Mucosa of rectum (tissue), 2 donors: Measurements from ENCODE around the gene PRDX5.

Experiments
- H3K27ac ChIP-seq, 2 donors: one replicate each; pipeline ENCODE4 v1.7.0; 2013; ENCODE audit warnings: inconsistent platforms in 2 of 2, low read depth in 2 of 2, low read length in 2 of 2
- H3K27me3 ChIP-seq, 2 donors: one replicate each; pipeline ENCODE4 v1.7.0; 2013; ENCODE audit warnings: low read length in 2 of 2; ENCODE audit not compliant: control insufficient read depth in 2 of 2, insufficient read depth in 2 of 2
- H3K36me3 ChIP-seq, 2 donors: one replicate each; pipeline ENCODE4 v1.7.0; 2013; ENCODE audit warnings: low read length in 2 of 2; ENCODE audit not compliant: control insufficient read depth in 2 of 2, insufficient read depth in 2 of 2
- H3K4me1 ChIP-seq, 2 donors: one replicate each; pipeline ENCODE4 v1.7.0; 2013; ENCODE audit warnings: low read length in 2 of 2, mild to moderate bottlenecking in 1 of 2; ENCODE audit not compliant: control insufficient read depth in 2 of 2, insufficient read depth in 2 of 2
- H3K4me3 ChIP-seq, 2 donors: one replicate each; pipeline ENCODE4 v1.7.0; 2013; ENCODE audit warnings: low read length in 2 of 2
- H3K9ac ChIP-seq, 2 donors: one replicate each; pipeline ENCODE4 v1.7.0; 2013; ENCODE audit warnings: low read length in 2 of 2, low read depth in 1 of 2, mild to moderate bottlenecking in 1 of 2
- H3K9me3 ChIP-seq, 2 donors: one replicate each; pipeline ENCODE4 v1.7.0; 2013; ENCODE audit warnings: low read length in 2 of 2; ENCODE audit not compliant: control insufficient read depth in 2 of 2
- donor health status: healthy.
- donor health status: Normal muscosa, but diverticular disease.

The PRDX5 gene

DNA sequence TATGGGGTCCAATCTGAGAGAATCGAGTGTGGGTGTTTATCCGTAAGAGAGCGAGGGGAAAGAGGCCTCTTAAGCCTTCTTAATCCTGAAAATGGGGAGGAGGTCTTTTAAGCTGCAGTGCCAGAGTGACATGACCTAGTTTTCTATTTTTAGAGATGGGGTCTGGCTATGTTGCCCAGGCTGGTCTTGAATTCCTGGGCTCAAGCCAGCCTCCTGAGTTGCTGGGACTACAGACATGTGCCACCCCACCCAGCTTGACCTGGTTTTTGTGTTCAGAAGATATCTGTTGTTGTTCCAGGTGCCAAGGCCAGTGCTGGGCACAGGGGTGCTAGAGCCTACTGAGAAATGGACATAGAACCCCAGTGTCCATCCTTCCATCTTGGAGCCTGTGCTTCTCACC, 34.8 kb upstream of the PRDX5 start:
- no peak overlapping the region for H3K27ac ChIP-seq
- peaks cover 12 to 14% of the 10 kb centered on the region in 2 donors for H3K36me3 ChIP-seq
- H3K9me3 ChIP-seq, result no peaks in the 10 kb centered on the region
- H3K4me3 ChIP-seq, result peak overlapping the region; percentile 92
- peak overlapping the region; percentile 32 to 97 for H3K9ac ChIP-seq
- H3K4me1 ChIP-seq, result peaks cover 23 to 24% of the 10 kb centered on the region in 2 donors
- H3K27me3 ChIP-seq, result no peaks in the 10 kb centered on the region

DNA sequence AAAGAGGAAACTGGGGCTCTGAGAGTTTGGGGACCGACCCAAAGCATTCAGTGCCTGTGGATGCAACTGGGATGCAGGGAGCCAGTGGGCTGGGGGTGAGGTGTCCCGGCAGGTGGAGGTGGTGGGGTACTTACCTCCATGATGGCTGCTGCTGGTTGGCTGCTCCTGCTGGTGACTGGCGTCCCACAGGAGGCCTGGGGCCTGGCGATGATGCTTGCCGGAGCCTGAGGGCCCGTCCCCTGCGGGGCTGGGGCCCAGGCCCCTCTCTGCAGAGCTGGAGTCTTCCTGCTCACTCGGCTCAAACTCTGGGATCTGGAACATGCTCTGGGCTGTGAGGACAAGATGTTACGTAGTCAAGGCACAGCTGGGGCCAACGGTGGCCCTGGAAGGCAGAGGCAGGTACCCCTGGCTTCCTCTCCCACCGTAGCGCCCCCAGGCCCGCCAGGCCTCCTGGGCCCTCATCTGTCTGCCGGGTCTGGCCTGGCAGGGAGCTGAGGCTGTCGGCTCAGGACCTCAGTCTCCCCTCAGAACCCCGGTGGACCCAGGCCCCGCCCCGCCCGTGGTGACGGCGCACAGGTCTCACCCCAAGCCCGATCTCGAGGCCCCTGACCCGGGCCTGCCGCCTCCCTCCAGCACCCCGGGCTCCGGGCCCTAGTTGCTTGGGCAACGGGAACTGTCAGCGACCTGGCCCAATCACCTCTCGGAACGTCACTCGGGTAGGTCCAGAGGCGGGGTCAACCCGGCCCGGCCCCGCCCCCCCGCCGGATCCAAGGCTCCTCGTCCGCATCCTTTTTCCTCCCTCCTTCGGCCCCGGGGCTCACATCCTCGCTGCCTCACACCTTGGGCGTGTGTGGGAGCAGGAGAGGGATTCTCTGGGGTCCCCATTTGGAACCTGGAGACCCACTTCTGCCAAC, 33.6 kb upstream of the PRDX5 start, which contains the start of gene BAD:
Gene BAD (minus strand): TSS at position 618 of the 914 bp plus-strand sequence. CDS start 297 bp downstream, at position 321.
- Histone ChIP-seq H3K27me3 (no peaks in the 10 kb centered on the region), H3K4me1 (peaks cover 23 to 24% of the 10 kb centered on the region in 2 donors), H3K36me3 (peaks cover 2 to 8% of the 10 kb centered on the region in 2 donors), H3K9me3 (no peaks in the 10 kb centered on the region), H3K9ac (peak within 1 kb of the TSS; percentile 96 to 97), H3K4me3 (peak within 1 kb of the TSS; percentile 92), H3K27ac (peak within 1 kb of the TSS; percentile 98 to 99)

DNA sequence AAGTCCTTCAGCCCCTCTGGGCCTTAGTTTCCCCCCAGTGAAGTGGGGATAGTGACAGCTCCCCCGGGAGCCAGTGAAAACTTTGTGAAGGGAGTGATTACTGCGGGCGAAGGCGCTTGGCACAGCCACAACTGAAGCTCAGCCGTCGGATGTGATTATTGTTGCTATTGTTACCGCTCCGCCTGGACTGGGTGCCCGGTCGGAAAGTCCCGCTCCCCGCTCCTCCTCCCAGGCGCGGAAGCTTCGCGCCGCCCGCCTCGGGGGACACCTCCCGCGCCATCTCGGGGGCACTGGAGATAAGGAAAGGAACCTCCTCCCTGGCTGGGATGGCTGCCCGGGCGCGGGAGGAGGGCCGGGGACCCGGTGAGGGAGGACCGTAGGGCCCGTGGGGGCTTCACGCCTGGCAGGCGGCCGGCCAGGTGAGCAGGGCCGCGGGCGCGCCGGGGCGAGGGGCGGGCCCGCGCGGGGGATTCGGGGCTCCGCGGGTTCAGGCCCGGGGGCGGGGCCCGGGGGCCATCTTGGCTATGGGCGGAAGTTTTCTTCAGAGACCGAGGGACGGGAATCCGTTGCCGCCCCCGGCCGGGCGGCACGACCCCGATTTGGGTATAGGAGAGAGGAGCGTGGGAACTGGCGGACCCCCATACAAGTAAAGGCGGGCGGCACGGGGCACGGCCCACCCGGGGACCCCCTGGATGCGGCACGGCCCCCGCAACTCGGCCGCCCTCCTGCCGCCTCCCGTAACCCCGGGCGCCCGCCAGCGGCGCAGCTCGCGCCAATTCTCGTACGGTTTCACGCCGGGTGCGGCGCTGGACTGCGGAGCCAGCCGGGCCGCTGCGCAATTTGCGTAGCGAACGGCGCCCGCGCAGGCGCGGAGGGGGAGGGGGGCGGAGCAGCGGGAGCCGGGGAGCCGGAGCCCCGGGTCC, 32.7 kb upstream of the PRDX5 start, which contains the start of gene GPR137:
Gene GPR137 (plus strand): TSS at position 887 of the 923 bp plus-strand sequence. CDS start 677 bp downstream, outside the sequence.
- Histone ChIP-seq H3K9me3 (no peaks in the 10 kb centered on the region), H3K27me3 (peaks cover 2% of the 10 kb centered on the region in 2 donors), H3K4me1 (peaks cover 23 to 24% of the 10 kb centered on the region in 2 donors), H3K36me3 (peaks cover 2 to 8% of the 10 kb centered on the region in 2 donors), H3K9ac (peak within 1 kb of the TSS; percentile 96 to 97), H3K4me3 (peak within 1 kb of the TSS; percentile 92), H3K27ac (peak within 1 kb of the TSS; percentile 98 to 99)

DNA sequence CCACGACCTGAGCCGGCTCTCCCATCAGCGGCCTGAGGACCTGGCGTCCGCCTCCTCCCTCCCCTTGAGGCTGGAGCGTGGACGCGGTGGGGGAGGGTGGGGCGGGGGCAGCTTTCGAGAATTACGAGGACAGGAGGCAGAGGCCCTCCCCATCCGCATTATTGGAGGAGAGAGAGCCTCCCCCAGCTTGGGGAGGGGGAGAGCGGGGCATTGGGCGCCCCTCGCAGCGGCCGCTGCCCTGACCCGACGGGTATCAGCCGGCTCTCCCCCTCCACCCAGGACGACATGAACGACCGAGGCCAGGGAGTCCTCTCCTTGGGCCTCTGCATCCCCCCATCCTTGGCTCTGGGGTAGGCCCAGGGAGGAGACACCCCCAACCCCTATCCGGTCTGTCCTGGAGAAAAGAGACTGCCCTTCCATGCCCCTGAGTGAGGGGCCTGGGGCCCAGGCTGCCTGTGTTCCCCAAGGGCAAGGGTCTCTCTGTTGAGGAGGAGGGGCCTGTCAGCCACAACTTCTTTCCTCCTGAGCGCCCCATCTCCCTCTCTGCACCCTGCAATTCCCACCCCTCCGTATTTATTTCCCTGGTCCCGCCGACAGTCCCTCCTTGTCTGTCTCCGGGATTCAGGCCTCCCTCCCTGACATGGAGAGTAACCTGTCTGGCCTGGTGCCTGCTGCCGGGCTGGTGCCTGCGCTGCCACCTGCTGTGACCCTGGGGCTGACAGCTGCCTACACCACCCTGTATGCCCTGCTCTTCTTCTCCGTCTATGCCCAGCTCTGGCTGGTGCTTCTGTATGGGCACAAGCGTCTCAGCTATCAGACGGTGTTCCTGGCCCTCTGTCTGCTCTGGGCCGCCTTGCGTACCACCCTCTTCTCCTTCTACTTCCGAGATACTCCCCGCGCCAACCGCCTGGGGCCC, 31.8 kb upstream of the PRDX5 start:
- H3K4me3 ChIP-seq, result peak overlapping the region; percentile 92
- no peaks in the 10 kb centered on the region for H3K9me3 ChIP-seq
- H3K4me1 ChIP-seq, result peaks cover 23 to 24% of the 10 kb centered on the region in 2 donors
- peaks cover 2 to 8% of the 10 kb centered on the region in 2 donors for H3K36me3 ChIP-seq
- H3K9ac ChIP-seq, result peak overlapping the region; percentile 47 to 97
- H3K27me3 ChIP-seq, result peaks cover 10% of the 10 kb centered on the region in 2 donors
- H3K27ac ChIP-seq, result peak overlapping the region; percentile 98 to 99

DNA sequence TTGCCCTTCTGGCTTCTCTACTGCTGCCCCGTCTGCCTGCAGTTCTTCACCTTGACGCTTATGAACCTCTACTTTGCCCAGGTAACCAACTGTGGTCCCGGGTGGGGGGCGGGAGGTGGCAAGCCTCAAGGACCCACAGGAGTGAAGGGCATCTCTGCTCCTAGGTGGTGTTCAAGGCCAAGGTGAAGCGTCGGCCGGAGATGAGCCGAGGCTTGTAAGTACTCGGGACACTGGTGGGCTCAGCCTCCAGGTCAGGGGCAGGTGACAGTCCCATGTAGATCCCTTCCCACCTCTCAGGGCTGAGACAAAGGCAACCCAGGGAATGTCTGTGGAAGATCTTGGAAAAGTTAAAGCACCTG, 31.1 kb upstream of the PRDX5 start:
- Histone ChIP-seq H3K27me3 (peaks cover 11 to 14% of the 10 kb centered on the region in 2 donors), H3K27ac (no peak overlapping the region), H3K9me3 (no peaks in the 10 kb centered on the region), H3K4me1 (peaks cover 23 to 26% of the 10 kb centered on the region in 2 donors), H3K9ac (no peak overlapping the region), H3K36me3 (peaks cover 2 to 4% of the 10 kb centered on the region in 2 donors), H3K4me3 (no peak overlapping the region)

DNA sequence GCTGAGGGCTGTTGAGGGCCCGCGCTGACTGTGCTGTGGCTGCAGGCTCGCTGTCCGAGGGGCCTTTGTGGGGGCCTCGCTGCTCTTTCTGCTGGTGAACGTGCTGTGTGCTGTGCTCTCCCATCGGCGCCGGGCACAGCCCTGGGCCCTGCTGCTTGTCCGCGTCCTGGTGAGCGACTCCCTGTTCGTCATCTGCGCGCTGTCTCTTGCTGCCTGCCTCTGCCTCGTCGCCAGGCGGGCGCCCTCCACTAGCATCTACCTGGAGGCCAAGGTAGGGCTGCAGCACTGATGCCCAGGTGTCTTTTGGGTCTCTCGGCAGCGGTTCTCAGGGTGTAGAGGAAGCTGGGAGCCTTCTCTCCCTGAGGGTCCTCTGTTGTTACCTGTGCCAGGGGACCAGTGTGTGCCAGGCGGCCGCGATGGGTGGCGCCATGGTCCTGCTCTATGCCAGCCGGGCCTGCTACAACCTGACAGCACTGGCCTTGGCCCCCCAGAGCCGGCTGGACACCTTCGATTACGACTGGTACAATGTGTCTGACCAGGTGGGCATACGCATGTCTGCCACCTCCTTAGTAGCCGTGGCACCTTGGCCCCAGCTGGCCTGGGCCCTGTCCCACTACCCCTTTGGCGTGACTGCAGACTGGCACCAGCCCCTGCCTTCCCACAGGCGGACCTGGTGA, 30.1 kb upstream of the PRDX5 start:
- Histone ChIP-seq H3K27ac (no peak overlapping the region), H3K4me3 (no peak overlapping the region), H3K36me3 (no peaks in the 10 kb centered on the region), H3K27me3 (peaks cover 18 to 22% of the 10 kb centered on the region in 2 donors), H3K9ac (no peak overlapping the region), H3K9me3 (no peaks in the 10 kb centered on the region), H3K4me1 (peaks cover 27 to 32% of the 10 kb centered on the region in 2 donors)

DNA sequence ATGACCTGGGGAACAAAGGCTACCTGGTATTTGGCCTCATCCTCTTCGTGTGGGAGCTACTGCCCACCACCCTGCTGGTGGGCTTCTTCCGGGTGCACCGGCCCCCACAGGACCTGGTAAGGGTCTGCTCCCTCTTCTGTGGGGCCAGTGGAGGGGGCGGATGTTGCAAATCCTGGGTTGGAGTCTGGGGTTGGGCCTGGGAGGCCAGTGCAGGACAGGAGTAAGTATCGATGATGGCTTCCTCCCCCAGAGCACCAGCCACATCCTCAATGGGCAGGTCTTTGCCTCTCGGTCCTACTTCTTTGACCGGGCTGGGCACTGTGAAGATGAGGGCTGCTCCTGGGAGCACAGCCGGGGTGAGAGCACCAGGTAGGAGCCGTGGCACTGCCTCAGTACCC, 29.6 kb upstream of the PRDX5 start:
- Histone ChIP-seq H3K27ac (no peak overlapping the region), H3K9me3 (no peaks in the 10 kb centered on the region), H3K27me3 (peaks cover 22 to 27% of the 10 kb centered on the region in 2 donors), H3K9ac (no peak overlapping the region), H3K4me1 (peaks cover 21 to 27% of the 10 kb centered on the region in 2 donors), H3K36me3 (no peaks in the 10 kb centered on the region), H3K4me3 (no peak overlapping the region)

DNA sequence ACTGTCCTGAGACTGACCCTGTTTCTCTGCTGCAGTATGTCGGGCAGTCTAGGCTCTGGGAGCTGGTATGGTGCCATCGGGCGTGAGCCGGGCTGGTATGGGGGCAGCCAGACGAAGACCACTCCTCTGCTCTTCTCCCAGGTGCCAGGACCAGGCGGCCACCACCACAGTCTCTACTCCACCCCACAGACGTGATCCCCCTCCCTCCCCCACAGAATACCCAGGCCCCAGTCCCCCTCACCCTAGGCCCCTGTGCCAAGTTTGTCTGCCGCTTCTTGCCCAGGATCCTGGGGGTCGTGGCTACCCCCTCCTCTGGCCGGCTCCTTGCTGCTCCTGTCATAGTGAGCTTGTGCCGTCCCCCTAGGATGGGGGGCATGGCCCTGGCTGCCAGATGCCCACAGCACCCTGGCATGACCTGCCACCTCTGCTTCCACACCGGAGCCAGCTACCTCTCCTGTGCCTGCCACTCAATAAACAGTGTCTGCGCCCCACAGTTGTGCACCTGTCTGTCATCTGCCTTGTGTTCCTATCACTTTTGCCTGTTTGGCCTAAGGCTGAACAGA, 28.8 kb upstream of the PRDX5 start:
- Histone ChIP-seq H3K4me1 (peaks cover 14 to 20% of the 10 kb centered on the region in 2 donors), H3K27ac (no peak overlapping the region), H3K9me3 (no peaks in the 10 kb centered on the region), H3K9ac (no peak overlapping the region), H3K4me3 (no peak overlapping the region), H3K36me3 (no peaks in the 10 kb centered on the region), H3K27me3 (peaks cover 26 to 31% of the 10 kb centered on the region in 2 donors)
